ENCODE measurements around the gene CARHSP1.
"Not testable (repeated sequence)": the region's sequence is repeated elsewhere in the genome, so short reads cannot be mapped to it uniquely, and the experiment has no call there.

Gene CARHSP1

GRCh38 chr16:8855972-8856371 is 12.8 kb downstream of the CARHSP1 start:
- DNase-seq = no peak

- no peak for DNase-seq
Observed at GRCh38 chr16:8855051-8855786, 13.6 kb downstream of the CARHSP1 start.

- no peak for DNase-seq
Observed at GRCh38 chr16:8854298-8854948, 14.4 kb downstream of the CARHSP1 start.

- no peak for DNase-seq
Observed at GRCh38 chr16:8853611-8854010, 15.2 kb downstream of the CARHSP1 start.

GRCh38 chr16:8853150-8853549 is 15.7 kb downstream of the CARHSP1 start:
- no peak for DNase-seq

GRCh38 chr16:8852534-8852933 is 16.3 kb downstream of the CARHSP1 start:
- DNase-seq = no peak

GRCh38 chr16:8851761-8852403 is 16.9 kb downstream of the CARHSP1 start:
- no peak for DNase-seq

- DNase-seq = no peak
Observed at GRCh38 chr16:8850279-8850885, 18.4 kb downstream of the CARHSP1 start.

GRCh38 chr16:8849411-8850011 is 19.3 kb downstream of the CARHSP1 start:
- DNase-seq = no peak

- no peak for DNase-seq
Observed at GRCh38 chr16:8848939-8849391, 19.8 kb downstream of the CARHSP1 start.

GRCh38 chr16:8848231-8848938 is 20.4 kb downstream of the CARHSP1 start:
- no peak for DNase-seq

GRCh38 chr16:8847623-8848022 is 21.2 kb downstream of the CARHSP1 start:
- DNase-seq = no peak

- DNase-seq = no peak
Observed at GRCh38 chr16:8847145-8847544, 21.7 kb downstream of the CARHSP1 start.

- no peak for DNase-seq
Observed at GRCh38 chr16:8846401-8846932, 22.3 kb downstream of the CARHSP1 start.

GRCh38 chr16:8845699-8846298 is 23.0 kb downstream of the CARHSP1 start:
- DNase-seq = no peak

- DNase-seq = not testable (repeated sequence)
Observed at GRCh38 chr16:8843296-8843695, 25.5 kb downstream of the CARHSP1 start.

- DNase-seq = not testable (repeated sequence)
Observed at GRCh38 chr16:8842016-8842415, 26.8 kb downstream of the CARHSP1 start.

GRCh38 chr16:8837594-8837993 is 31.2 kb downstream of the CARHSP1 start:
- DNase-seq = not testable (repeated sequence)

- DNase-seq = not testable (repeated sequence)
Observed at GRCh38 chr16:8836797-8837196, 32.0 kb downstream of the CARHSP1 start.

- DNase-seq = no peak
Observed at GRCh38 chr16:8832717-8833105, 36.1 kb downstream of the CARHSP1 start.
